Osteocyte (in vitro differentiated cells): ENCODE measurements around the gene CLIP2. TPM values are rescaled to one million over a fixed set of nuclear protein-coding genes. Genes with fewer than 3 reads are reported as not detected.

Source experiments
- DNase-seq: peaks from one replicate; pipeline ENCODE4 v3.0.0; 2021; ENCODE audit warnings: mixed read lengths; ENCODE audit not compliant: unreplicated experiment; ENCODE audit errors: extremely low spot score
- H3K27ac Mint-ChIP-seq: one replicate; pipeline ENCODE4 v1.8.0; 2021; ENCODE audit warnings: mild to moderate bottlenecking, mixed read lengths; ENCODE audit not compliant: unreplicated experiment
- H3K27me3 Mint-ChIP-seq: one replicate; pipeline ENCODE4 v1.8.0; 2021; ENCODE audit warnings: mixed read lengths; ENCODE audit not compliant: unreplicated experiment
- H3K36me3 Mint-ChIP-seq: one replicate; pipeline ENCODE4 v1.8.0; 2021; ENCODE audit warnings: mixed read lengths; ENCODE audit not compliant: unreplicated experiment
- H3K4me1 Mint-ChIP-seq: one replicate; pipeline ENCODE4 v1.8.0; 2021; ENCODE audit warnings: mixed read lengths; ENCODE audit not compliant: unreplicated experiment
- H3K4me3 Mint-ChIP-seq: one replicate; pipeline ENCODE4 v1.8.0; 2021; ENCODE audit warnings: mild to moderate bottlenecking, moderate library complexity, mixed read lengths; ENCODE audit not compliant: unreplicated experiment
- H3K9me3 Mint-ChIP-seq: one replicate; pipeline ENCODE4 v1.8.0; 2021; ENCODE audit warnings: mixed read lengths; ENCODE audit not compliant: unreplicated experiment
- total RNA-seq: library from RNA; stranded (reverse); gene quantifications from 2 replicates; pipeline ENCODE4 v1.2.1, GENCODE V29; 2021
- TF ChIP-seq, protein P1 (sequence below): fragments of 200-600 bp; sonication (generic); IDR thresholded peaks from 2 replicates; pipeline ENCODE4 v1.5.0; 2021; ENCODE audit warnings: antibody characterized with exemption, mild to moderate bottlenecking, moderate library complexity

CLIP2 gene
- total RNA-seq, 1 donor from 2014 or later: 40.7 TPM

DNA sequence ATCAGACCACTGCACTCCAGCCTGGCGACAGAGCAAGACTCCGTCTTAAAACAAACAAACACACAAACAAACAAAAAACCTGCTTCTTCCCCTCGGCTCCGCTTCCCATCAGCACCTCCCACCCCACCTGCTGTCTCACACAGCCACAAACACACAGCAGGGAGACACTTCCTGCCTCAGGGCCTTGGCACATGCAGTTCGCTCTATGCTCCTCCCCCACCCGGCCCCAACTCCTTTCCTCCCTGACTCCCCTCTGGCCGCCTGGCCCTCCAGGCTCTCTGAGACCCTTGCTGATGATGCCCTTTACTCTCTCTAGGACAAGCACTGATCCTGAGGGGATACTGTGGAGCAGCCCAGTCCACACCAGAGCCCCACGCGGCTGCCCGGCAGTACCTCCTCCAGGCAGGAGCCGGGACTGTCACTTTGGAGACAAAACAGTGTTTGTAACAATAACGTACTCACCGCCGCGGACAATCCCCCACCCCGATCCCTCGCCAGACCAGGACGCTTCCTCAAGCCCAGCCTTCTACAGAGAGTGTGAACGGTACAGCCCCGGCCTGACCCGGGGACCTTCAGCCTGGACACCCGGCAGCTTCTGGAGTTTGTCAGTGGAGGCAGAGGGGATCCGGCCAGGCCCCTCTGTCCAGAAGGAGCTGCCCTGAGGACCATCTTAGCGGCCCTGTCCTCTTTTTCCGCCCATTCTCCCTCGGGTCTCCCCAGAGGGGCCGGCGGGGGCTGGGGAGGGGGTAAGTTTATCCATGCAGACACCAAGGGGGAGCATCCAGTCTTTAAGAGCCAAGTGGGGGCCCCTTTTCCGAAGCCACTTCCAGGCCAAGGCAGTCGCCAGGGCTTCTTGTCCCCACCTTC, 114.5 kb downstream of the CLIP2 start:
- H3K27me3 Mint-ChIP-seq: no peaks in the 10 kb centered on the region
- H3K9me3 Mint-ChIP-seq: no peaks in the 10 kb centered on the region
- no peaks in the 10 kb centered on the region for H3K4me1 Mint-ChIP-seq
- no peak for DNase-seq
- H3K4me3 Mint-ChIP-seq: no peak overlapping the region
- TF ChIP-seq, protein P1, sequence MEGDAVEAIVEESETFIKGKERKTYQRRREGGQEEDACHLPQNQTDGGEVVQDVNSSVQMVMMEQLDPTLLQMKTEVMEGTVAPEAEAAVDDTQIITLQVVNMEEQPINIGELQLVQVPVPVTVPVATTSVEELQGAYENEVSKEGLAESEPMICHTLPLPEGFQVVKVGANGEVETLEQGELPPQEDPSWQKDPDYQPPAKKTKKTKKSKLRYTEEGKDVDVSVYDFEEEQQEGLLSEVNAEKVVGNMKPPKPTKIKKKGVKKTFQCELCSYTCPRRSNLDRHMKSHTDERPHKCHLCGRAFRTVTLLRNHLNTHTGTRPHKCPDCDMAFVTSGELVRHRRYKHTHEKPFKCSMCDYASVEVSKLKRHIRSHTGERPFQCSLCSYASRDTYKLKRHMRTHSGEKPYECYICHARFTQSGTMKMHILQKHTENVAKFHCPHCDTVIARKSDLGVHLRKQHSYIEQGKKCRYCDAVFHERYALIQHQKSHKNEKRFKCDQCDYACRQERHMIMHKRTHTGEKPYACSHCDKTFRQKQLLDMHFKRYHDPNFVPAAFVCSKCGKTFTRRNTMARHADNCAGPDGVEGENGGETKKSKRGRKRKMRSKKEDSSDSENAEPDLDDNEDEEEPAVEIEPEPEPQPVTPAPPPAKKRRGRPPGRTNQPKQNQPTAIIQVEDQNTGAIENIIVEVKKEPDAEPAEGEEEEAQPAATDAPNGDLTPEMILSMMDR: no peak
- no peak overlapping the region for H3K27ac Mint-ChIP-seq
- H3K36me3 Mint-ChIP-seq: peaks cover 8% of the 10 kb centered on the region

DNA sequence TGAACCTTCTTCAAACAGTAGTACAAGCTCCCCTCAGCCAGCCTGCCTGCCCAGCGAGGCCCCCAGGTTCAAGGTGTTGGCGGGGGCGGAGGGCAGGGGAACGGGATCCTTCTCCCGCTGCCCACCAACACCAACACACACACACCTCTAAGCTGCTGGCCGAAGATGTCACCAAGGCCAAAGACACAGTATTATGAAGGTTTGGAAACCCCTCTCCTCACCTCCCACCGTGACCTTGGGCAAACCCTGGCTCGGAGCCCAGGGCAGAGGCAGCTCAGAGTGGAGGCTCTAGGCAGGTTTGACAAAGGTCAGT, 115.1 kb downstream of the CLIP2 start:
- no peaks in the 10 kb centered on the region for H3K4me1 Mint-ChIP-seq
- H3K27me3 Mint-ChIP-seq: no peaks in the 10 kb centered on the region
- H3K4me3 Mint-ChIP-seq: no peak overlapping the region
- H3K27ac Mint-ChIP-seq: no peak overlapping the region
- no peaks in the 10 kb centered on the region for H3K9me3 Mint-ChIP-seq
- TF ChIP-seq, protein P1: no peak
- DNase-seq: no peak
- peaks cover 6% of the 10 kb centered on the region for H3K36me3 Mint-ChIP-seq

- Mint-ChIP-seq H3K4me1 (no peaks in the 10 kb centered on the region), H3K36me3 (peaks cover 6% of the 10 kb centered on the region), H3K27me3 (no peaks in the 10 kb centered on the region), H3K27ac (no peak overlapping the region), H3K9me3 (no peaks in the 10 kb centered on the region), H3K4me3 (no peak overlapping the region)
- DNase-seq: no peak
- TF ChIP-seq, protein P1: no peak
Observed at GRCh38 chr7:74404741-74405140, 115.5 kb downstream of the CLIP2 start.

- TF ChIP-seq, protein P1: peak; percentile 45
- Mint-ChIP-seq H3K27ac (no peak overlapping the region), H3K4me3 (no peak overlapping the region), H3K9me3 (no peaks in the 10 kb centered on the region), H3K4me1 (no peaks in the 10 kb centered on the region), H3K27me3 (no peaks in the 10 kb centered on the region), H3K36me3 (peaks cover 4% of the 10 kb centered on the region)
- no peak for DNase-seq
Observed at GRCh38 chr7:74405191-74405898, 116.1 kb downstream of the CLIP2 start.

DNA sequence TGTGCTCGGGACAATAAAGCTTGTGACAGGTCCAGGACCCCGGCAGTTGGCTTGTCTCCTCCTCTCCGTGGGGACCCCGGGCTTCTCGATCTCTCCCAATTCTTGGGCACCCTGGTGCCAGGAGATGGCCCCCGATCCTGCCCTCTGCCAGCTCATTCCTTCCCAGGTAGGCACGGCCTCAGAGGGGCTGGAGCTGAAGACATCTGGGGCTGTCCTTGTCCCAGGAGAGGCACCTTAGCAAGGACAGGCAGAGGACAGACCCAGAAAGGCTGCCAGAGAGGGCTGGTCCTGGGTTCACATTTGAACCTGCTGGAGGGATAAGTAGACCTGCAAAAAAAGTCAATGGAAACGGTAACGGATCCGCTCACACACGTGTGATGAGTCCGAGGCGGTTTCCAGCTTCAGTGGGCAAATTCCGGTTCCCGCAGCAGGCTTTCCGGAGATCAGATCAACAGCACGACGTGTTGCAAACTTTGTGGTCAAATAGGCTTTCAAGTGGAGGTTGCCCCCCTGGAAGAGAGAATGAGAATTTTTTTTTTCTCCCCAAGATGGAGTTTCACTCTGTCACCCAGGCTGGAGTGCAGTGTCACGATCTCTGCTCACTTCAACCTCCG, 116.8 kb downstream of the CLIP2 start:
- no peaks in the 10 kb centered on the region for H3K4me1 Mint-ChIP-seq
- no peak overlapping the region for H3K4me3 Mint-ChIP-seq
- DNase-seq: no peak
- H3K27ac Mint-ChIP-seq: no peak overlapping the region
- peaks cover 4% of the 10 kb centered on the region for H3K36me3 Mint-ChIP-seq
- H3K9me3 Mint-ChIP-seq: no peaks in the 10 kb centered on the region
- TF ChIP-seq, protein P1: no peak
- no peaks in the 10 kb centered on the region for H3K27me3 Mint-ChIP-seq
